GM19328 (cell line): ENCODE measurements around the gene PDE8A.
"Not testable (repeated sequence)": the region's sequence is repeated elsewhere in the genome, so short reads cannot be mapped to it uniquely, and the experiment has no call there.

Experiments used
- ATAC-seq: cut with Tn5 transposase; IDR thresholded peaks from one replicate; pipeline ENCODE4 v1.9.1; 2021; ENCODE audit warnings: mild to moderate bottlenecking, moderate library complexity; ENCODE audit not compliant: unreplicated experiment

The PDE8A gene

GRCh38 chr15:84961114-84961452 is 20.6 kb upstream of the PDE8A start:
- no peak for ATAC-seq

GRCh38 chr15:84961707-84962106 is 19.9 kb upstream of the PDE8A start:
- ATAC-seq = no peak

DNA sequence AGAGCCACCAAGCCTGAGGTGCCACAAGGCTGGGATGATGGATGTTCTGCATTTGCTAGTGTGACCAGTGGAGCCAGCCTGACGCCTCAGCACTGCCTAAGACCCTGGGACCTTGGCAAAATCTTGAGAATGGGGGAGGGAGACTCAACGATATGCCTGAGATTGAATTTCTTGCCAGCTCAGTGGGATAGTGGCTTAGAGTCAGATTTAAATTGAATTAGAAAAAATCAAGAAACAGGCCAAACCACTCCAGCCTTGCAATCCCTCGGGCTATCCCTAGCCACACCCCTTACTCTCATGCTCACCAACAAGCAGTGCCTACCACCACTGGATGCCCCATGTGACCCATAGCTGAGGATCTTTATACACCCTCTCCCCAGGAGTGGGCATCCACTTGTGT is 18.7 kb upstream of the PDE8A start:
- no peak for ATAC-seq

- no peak for ATAC-seq
These were observed 14.3 kb upstream of the PDE8A start for GRCh38 chr15:84967380-84967779.

GRCh38 chr15:84968301-84968700 is 13.4 kb upstream of the PDE8A start:
- ATAC-seq = no peak

DNA sequence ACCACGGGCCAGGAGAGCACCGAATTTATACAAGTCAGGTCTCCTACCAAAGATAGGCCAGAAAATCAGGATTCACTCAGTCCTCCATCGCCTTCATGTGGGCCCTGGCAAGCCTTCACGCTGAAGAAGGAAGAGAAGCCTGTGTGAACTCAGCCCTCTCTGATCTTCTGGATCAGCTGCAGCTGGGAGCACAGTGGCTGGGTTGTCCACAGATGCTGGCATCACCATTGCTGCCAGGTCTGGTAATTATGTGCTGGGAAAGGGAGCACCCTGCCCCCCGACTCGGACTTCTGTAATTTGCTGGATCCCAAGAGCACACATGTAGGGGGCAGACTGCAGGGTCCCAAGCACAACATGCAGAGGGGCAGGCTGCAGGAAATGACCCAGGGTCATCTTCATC is 12.4 kb upstream of the PDE8A start:
- no peak for ATAC-seq

- no peak for ATAC-seq
These were observed 10.8 kb upstream of the PDE8A start for GRCh38 chr15:84970843-84971242.

- ATAC-seq = no peak
These were observed 7.9 kb upstream of the PDE8A start for GRCh38 chr15:84973492-84974460.

DNA sequence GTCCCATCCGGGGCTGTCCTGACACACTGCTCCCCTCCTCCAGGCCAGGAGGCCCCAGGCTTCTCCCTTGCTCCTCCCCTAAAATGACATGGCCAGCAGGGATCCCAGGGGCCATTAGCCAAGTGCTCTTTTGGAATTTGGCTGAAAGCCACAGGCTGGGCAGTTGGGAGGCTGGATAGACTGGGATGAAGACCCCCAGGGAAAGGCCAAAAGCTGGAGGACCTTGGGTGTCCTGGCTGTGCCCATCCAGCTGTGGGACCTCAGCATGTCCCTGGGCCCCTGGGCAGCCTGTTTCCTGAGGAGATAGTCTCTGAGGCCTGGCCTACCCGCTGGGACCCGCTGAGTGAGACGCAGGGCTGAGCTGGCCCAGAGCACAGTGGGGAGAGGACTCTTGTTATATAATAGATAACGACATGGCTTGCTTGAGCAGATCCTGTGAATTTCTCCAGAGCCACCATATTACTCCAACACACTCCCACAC is 5.7 kb upstream of the PDE8A start:
- no peak for ATAC-seq

DNA sequence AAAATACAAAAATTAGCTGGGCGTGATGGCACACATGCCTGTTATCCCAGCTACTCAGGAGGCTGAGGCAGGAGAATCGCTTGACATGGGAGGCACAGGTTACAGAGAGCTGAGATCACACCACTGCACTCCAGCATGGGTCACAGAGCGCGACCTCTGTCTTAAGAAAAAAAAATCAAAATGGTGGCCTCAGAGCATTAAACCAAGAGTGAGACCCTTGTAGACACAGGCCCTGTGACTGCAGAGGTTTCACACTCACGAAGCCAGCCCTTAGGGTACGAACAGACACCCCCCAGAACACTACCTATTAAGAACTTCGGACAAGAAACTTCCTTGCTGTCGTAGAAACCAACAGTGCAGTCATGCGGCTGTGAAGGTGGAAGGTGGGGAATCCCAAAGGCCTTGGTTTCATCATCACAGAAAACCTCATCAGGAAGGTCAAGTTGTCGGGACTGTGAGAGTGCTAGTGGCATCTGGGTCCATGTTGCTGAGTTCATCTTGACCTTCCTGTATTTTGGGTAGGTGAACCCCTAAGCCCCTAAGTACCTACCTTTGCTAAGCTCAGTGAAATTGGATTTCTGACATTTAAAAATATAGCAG is 4.8 kb upstream of the PDE8A start:
- ATAC-seq = no peak

DNA sequence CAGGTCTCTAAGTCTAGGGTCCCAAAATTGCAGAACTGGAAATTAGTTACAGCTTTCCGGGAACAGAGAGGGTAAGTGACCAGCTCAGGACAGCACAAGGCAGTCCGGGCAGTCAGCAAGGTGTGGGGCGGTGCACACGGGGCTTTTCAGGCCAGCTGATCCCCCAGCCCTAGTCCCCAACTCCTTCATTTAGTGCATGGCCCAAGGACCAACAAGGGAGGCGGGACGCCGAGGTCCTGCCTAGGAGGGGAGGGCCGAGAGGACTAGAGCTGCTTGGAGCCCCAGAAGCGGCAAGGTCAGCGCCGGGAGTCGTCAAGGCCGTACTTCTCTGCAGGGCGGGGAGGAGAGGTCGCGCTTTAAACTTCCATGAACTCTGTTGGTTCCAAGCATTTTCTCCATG is 2.0 kb upstream of the PDE8A start:
- ATAC-seq = no peak

DNA sequence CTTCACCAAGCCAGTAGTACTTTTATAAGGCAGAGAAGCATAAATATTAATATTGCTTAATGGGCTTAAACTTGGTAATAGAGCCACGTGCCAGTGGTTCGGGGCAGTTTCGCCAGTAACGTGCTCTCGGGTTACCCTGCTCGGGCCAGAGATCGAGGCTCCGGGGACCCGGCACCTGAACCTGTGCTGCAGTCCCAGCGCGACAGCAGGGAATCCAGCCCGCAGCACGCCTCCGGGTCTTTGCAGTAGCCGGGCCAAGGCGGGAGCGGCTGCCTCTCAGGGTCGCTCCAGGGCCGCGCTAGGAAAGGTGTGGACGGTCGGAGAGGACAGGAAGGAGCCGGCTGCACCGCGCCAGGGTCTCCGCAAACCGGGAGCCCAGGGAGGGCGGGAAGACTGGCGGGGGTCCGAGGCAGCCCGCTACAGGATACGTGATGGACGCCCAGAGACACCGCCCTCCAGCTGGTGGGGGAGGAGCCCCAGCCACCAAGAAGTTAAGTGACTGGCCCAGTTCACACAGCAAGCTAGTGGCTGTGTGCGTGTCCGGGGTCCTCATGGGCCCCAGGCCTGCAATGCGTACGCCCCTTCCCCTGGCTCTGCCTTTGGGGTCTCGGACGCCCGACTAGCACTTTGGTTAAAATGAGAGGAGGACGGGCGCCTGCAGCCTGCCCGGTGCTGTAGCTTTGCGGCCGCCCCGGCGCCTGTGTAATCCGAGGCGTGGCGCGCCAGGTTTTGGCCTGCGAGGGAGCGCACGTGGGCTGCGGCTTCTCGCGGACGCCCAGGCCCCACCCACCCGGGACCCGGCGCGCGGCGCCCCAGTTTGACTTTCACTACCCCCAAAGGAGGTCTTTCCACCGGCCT is 1.2 kb upstream of the PDE8A start:
- ATAC-seq = peak; percentile 47

DNA sequence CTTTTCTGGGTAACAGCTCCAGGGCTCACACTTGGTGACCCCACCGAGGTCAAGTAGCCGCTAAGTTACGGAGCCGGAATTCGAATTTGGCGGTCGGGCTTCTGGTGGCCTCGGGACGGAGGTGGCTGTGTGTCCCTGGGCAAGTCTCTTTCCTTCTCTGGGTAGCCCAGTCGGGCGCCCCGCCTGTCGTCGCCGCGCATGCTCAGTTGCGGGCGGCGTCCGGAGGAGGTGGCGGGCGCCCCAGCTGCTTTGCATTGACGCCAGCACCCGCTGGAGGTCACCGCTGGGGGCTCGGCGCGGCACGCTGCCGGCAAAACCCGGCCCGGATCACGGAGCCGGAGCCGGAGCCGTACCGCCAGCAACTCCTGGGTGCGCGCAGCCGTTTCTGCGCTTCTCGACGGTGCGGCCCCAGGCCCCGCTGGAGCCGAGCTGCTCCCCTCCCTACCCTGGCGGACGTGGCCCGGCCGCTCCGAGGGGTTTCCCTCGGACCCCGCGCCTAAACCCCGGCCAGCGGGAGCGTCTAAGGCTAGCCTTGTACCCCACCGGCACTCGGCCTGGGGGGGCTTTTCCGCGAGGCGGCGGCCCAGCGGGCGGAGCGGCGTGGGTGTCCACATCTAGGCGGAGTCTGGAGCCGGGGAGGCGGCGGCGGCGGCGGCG is 474 bp upstream of the PDE8A start:
- ATAC-seq = peak; percentile 52

DNA sequence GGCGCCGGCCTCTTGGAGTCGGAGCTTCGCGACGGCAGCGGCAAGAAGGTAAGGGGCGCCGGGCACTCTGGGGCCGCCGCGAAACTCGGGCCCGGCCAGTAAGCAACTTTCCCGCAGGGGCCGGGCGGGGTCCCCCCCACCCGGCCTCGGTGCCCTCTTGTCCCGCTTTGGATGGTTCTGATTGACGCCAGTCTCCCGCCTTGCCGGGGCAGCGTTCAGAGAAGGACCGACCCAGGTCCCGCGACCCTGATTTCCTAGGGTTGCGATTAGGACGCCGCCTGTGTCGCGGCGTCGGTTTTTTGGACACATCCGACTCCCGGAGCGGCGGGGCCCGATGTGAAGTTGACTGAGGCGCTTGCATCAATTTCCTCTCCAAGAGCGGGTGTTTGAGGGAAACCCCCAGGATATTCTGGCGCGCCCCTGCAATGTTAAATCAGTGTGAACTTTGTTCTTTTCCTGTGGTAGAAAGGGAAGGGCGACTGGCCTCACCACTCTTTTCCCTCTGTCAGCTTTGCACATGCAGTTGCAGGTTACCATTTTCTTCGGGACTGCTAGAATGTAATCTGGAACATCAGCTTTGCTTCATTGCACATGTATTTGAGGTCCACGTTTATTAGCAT is 755 bp downstream of the PDE8A start:
- no peak for ATAC-seq

- no peak for ATAC-seq
These were observed 1.6 kb downstream of the PDE8A start for GRCh38 chr15:84983294-84983693.

DNA sequence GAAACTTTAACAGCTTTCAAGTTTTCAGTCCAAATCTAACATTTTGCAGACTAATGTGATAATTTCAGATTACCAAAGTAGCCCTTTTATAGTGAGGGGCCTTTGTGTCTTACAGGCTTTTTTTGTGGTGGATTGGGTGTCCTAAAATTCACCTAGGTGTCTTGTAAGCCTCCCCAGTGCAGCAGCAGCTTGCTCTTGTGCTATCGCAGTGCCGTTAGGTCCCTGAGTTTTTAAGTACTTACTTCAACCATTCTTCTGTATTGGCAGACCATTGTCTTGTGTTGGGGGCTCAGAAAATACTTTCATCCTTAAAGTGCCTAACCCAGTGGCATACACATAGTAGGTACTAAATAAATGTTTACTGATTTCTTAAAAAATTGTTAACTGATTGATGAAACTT is 2.1 kb downstream of the PDE8A start:
- ATAC-seq = no peak

DNA sequence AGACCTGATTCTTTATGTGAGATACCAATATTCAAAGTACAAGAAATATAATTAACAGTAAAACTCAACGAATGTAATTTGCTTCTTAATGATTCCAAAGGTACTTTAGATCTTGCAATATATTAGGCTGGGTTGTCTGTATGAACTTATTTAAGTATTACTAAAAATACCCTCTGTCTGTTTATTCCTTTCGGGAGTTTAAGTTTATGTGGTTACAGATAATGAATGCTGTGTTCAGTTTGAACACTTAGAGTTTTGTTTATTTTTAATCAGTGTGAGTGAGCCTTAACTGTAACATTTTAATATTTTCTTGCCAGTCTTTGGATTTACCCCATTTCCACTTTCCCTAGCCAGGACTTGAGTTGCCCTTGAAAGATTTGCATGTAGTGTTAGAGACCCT is 3.5 kb downstream of the PDE8A start:
- no peak for ATAC-seq

- not testable (repeated sequence) for ATAC-seq
These were observed 5.7 kb downstream of the PDE8A start for GRCh38 chr15:84987351-84987750.

- ATAC-seq = no peak
These were observed 6.4 kb downstream of the PDE8A start for GRCh38 chr15:84987949-84988624.
